Right lobe of liver (tissue), 6 donors: ENCODE data around the gene HGS. TPM values are rescaled to one million over a fixed set of nuclear protein-coding genes. Genes with fewer than 3 reads are reported as not detected.

Source experiments
- ATAC-seq, 4 donors: fragments of 200-7000 bp; cut with Tn5 transposase; one replicate each; pipeline ENCODE4 v1.9.1; 2020; ENCODE audit warnings: mild to moderate bottlenecking in 4 of 4, moderate library complexity in 4 of 4
- DNase-seq, 3 donors: peaks; one replicate each; pipeline ENCODE4 v3.0.0-alpha.2; 2020
- H3K27ac ChIP-seq, 3 donors: fragments of 200-600 bp; one replicate each; pipeline ENCODE4 v1.8.0; 2022
- H3K27me3 ChIP-seq, 2 donors: fragments of 200-600 bp; one replicate each; pipeline ENCODE4 v1.8.0; 2022
- H3K36me3 ChIP-seq, 4 donors: fragments of 200-600 bp; sonication (generic) in 1 of 4; one replicate each; pipeline versions ENCODE4 v1.5.1 to v1.8.0; 2017 to 2022; ENCODE audit warnings: control low read depth in 1 of 4
- H3K4me1 ChIP-seq, 4 donors: fragments of 200-600 bp; sonication (generic) in 1 of 4; one replicate each; pipeline versions ENCODE4 v1.5.1 to v1.8.0; 2017 to 2022; ENCODE audit warnings: control low read depth in 1 of 4
- H3K4me3 ChIP-seq, 3 donors: fragments of 200-600 bp; one replicate each; pipeline ENCODE4 v1.8.0; 2022
- H3K9me3 ChIP-seq, 4 donors: fragments of 200-600 bp; sonication (generic) in 1 of 4; one replicate each; pipeline versions ENCODE4 v1.5.1 to v1.8.0; 2017 to 2022; ENCODE audit warnings: control low read depth in 1 of 4
- POLR2A ChIP-seq: fragments of 450-650 bp; IDR thresholded peaks from one replicate; pipeline ENCODE4 v1.6.1; 2017; ENCODE audit warnings: antibody characterized with exemption, mild to moderate bottlenecking
- whole genome bisulfite sequencing: methylation state at CpG from one replicate; pipeline ENCODE4 v1.1.6; 2018; ENCODE audit warnings: low coverage, low lambda C conversion rate; ENCODE audit not compliant: insufficient coverage; ENCODE audit errors: missing lambda C conversion rate; 5-methylcytosine and 5-hydroxymethylcytosine counted together
- intact Hi-C, 2 donors: fragments of 100-400 bp; cut with DNase I; formaldehyde crosslinking; loops; one replicate each; pipeline versions ENCODE4 v1.11.2 to v1.14.1; 2022
- total RNA-seq, 6 experiments: library from RNA; depleted of rRNA in 2 of 6; stranded (reverse); fragments of >200 nt in 2 of 6; fragmentation: NEBNext Ultra II Directional in 3 of 6; extraction: Animal tissue kit (Norgen Biotek cat#: 25700) in 3 of 6; gene quantifications; one replicate each; pipeline versions ENCODE4 v1.1.0 to v1.2.4, GENCODE V29; 2016 to 2023
- TF ChIP-seq, protein P1 (sequence below), 4 donors: fragments of 200-600 bp in 3 of 4; fragments of 450-650 bp in 1 of 4; IDR thresholded peaks; one replicate each; pipeline versions ENCODE4 v1.5.1 to v1.8.0; 2016 to 2022; ENCODE audit warnings: antibody characterized with exemption in 4 of 4, mild to moderate bottlenecking in 2 of 4
- donor health status: DM: no; HTN: yes; CAD: no.
- donor health status: DM: no; HTN: no; CAD: no.
- donor health status: DM: no; HTN: no; CAD: no.
- donor health status: DM: no; HTN: yes; CAD: no.
- donor health status: DM: no; HTN: yes; CAD: no.

HGS gene
- total RNA-seq, 6 experiments from 2014 or later, result 30.6 to 46.3 (median 37.3) TPM

DNA sequence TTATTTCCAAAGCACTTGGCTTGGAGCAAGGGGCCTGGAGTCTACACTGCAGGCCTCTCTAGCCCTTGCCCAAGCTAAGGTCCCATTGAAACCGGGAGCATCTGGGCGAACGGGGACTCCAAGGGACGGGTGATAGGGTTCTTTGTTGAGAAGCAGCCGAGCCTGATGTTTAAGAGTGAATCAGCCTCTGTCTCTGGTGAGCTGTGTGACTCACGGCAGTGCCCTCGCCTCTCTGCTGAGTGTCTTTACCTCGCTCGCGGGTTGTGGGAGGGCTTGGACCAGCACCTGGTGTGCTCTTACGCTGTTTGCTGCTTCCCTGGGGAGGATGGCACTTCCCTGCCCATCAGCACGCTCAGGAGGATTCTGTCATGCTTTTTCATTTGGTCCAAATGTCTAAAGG is 1.3 kb downstream of the HGS start:
- Histone ChIP-seq H3K36me3 (peaks cover 0 to 38% (median 8%) of the 10 kb centered on the region in 4 donors), H3K4me1 (peaks cover 0 to 32% (median 9%) of the 10 kb centered on the region in 4 donors), H3K4me3 (peak overlapping the region; percentile 93 to 98 (median 96)), H3K9me3 (no peaks in the 10 kb centered on the region), H3K27me3 (no peaks in the 10 kb centered on the region), H3K27ac (no peak overlapping the region)
- intact Hi-C loops, result no loop called here
- no peak for TF ChIP-seq POLR2A
- TF ChIP-seq, protein P1, sequence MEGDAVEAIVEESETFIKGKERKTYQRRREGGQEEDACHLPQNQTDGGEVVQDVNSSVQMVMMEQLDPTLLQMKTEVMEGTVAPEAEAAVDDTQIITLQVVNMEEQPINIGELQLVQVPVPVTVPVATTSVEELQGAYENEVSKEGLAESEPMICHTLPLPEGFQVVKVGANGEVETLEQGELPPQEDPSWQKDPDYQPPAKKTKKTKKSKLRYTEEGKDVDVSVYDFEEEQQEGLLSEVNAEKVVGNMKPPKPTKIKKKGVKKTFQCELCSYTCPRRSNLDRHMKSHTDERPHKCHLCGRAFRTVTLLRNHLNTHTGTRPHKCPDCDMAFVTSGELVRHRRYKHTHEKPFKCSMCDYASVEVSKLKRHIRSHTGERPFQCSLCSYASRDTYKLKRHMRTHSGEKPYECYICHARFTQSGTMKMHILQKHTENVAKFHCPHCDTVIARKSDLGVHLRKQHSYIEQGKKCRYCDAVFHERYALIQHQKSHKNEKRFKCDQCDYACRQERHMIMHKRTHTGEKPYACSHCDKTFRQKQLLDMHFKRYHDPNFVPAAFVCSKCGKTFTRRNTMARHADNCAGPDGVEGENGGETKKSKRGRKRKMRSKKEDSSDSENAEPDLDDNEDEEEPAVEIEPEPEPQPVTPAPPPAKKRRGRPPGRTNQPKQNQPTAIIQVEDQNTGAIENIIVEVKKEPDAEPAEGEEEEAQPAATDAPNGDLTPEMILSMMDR (IDR thresholded peaks at IDR 0.05), result no peak
- DNase-seq (peak in 1 of 3 donors; percentile 25), ATAC-seq (no peak)
- WGBS, result 80% methylated on average over 2 of the region's 12 CpGs

DNA sequence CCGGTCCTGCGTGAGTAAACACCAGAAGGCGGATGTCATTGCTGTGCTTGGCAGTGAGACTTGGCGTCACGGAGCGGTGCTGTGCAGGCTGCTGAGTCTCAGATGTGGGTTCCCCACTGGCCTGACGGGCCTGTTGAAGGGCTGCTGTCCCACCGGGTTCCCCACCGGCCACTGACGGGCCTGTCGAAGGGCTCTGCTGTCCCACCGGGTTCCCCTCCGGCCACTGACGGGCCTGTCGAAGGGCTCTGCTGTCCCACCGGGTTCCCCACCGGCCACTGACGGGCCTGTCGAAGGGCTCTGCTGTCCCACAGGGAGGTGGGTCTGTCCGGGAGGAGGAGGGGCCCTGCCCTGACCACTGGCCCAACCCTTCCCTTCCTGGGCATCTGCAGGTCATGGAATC is 2.8 kb downstream of the HGS start:
- no peak for ATAC-seq
- Histone ChIP-seq H3K4me1 (peaks cover 0 to 28% (median 7%) of the 10 kb centered on the region in 4 donors), H3K36me3 (peaks cover 0 to 52% (median 8%) of the 10 kb centered on the region in 4 donors), H3K9me3 (no peaks in the 10 kb centered on the region), H3K4me3 (no peak overlapping the region), H3K27ac (no peak overlapping the region), H3K27me3 (no peaks in the 10 kb centered on the region)
- intact Hi-C loops, result no loop called here
- WGBS, result 88% methylated on average over 4 of the region's 20 CpGs
- TF ChIP-seq POLR2A, result no peak
- TF ChIP-seq, protein P1 (IDR thresholded peaks at IDR 0.05), result no peak
- no peak for DNase-seq

- 92% methylated on average over 7 of the region's 41 CpGs for WGBS
- peaks cover 0 to 55% (median 13%) of the 10 kb centered on the region in 4 donors for H3K36me3 ChIP-seq
- no peaks in the 10 kb centered on the region for H3K9me3 ChIP-seq
- no peak overlapping the region for H3K4me3 ChIP-seq
- intact Hi-C loops, result no loop called here
- no peak overlapping the region for H3K27ac ChIP-seq
- no peaks in the 10 kb centered on the region for H3K27me3 ChIP-seq
- ATAC-seq (no peak), DNase-seq (no peak)
- peaks cover 0 to 15% (median 7%) of the 10 kb centered on the region in 4 donors for H3K4me1 ChIP-seq
- TF ChIP-seq POLR2A, result no peak
- TF ChIP-seq, protein P1 (IDR thresholded peaks at IDR 0.05), result no peak
Measured at GRCh38 chr17:81687770-81688541, 4.1 kb downstream of the HGS start.

DNA sequence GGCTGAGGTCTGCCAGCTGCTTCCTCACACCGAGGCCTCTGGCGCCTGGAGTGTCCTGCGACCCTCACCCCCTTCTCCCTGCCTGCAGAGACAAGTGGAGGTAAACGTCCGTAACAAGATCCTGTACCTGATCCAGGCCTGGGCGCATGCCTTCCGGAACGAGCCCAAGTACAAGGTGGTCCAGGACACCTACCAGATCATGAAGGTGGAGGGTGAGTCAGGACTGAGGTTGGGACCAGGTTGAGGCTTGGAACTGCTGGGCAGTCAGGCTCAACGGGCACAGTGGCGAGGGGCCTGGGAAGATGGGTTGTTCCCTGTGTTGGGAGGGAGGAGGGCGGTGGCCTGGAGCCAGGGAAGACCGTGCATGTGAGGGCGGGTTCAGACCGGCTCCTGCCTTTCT is 4.8 kb downstream of the HGS start:
- 80% methylated on average over 1 of the region's 14 CpGs for WGBS
- DNase-seq, result no peak
- TF ChIP-seq, protein P1 (IDR thresholded peaks at IDR 0.05), result no peak
- TF ChIP-seq POLR2A, result no peak
- Histone ChIP-seq H3K27me3 (no peaks in the 10 kb centered on the region), H3K4me1 (peaks cover 0 to 13% (median 6%) of the 10 kb centered on the region in 4 donors), H3K9me3 (no peaks in the 10 kb centered on the region), H3K27ac (no peak overlapping the region), H3K36me3 (peaks cover 0 to 55% (median 14%) of the 10 kb centered on the region in 4 donors), H3K4me3 (no peak overlapping the region)
- no peak for ATAC-seq
- intact Hi-C loops, result no loop called here
